HG02623 (cell line): ENCODE results near the gene NOL7.
A peak's percentile ranks its signal among the peaks of the same experiment; 100 is the strongest.

ENCODE experiments used
- ATAC-seq: cut with Tn5 transposase; IDR thresholded peaks from one replicate; pipeline ENCODE4 v1.9.1; 2021; ENCODE audit warnings: moderate library complexity; ENCODE audit not compliant: unreplicated experiment

Gene NOL7

GRCh38 chr6:13593720-13594119 lies 21.4 kb upstream of the NOL7 start:
- ATAC-seq = no peak

GRCh38 chr6:13597073-13597472 lies 18.1 kb upstream of the NOL7 start:
- no peak for ATAC-seq

GRCh38 chr6:13600036-13600435 lies 15.1 kb upstream of the NOL7 start:
- ATAC-seq = no peak

GRCh38 chr6:13604135-13604534 lies 11.0 kb upstream of the NOL7 start:
- no peak for ATAC-seq

- no peak for ATAC-seq
These were observed 10.4 kb upstream of the NOL7 start for GRCh38 chr6:13604546-13605416.

GRCh38 chr6:13605634-13606033 lies 9.5 kb upstream of the NOL7 start:
- ATAC-seq = no peak

- no peak for ATAC-seq
These were observed 3.4 kb upstream of the NOL7 start for GRCh38 chr6:13611715-13612114.

GRCh38 chr6:13613029-13613594 lies 2.0 kb upstream of the NOL7 start:
- ATAC-seq = no peak

- peak; percentile 13 for ATAC-seq
These were observed 809 bp upstream of the NOL7 start for GRCh38 chr6:13614126-13614925.

GRCh38 chr6:13615792-13616120 lies 621 bp downstream of the NOL7 start:
- ATAC-seq = no peak

- ATAC-seq = no peak
These were observed 1.9 kb downstream of the NOL7 start for GRCh38 chr6:13617066-13617465.

- ATAC-seq = no peak
These were observed 9.7 kb downstream of the NOL7 start for GRCh38 chr6:13624871-13625288.

- no peak for ATAC-seq
These were observed 14.5 kb downstream of the NOL7 start for GRCh38 chr6:13629459-13630116.

- no peak for ATAC-seq
These were observed 15.4 kb downstream of the NOL7 start for GRCh38 chr6:13630499-13630898.

- no peak for ATAC-seq
These were observed 18.2 kb downstream of the NOL7 start for GRCh38 chr6:13633343-13633742.

- no peak for ATAC-seq
These were observed 21.0 kb downstream of the NOL7 start for GRCh38 chr6:13635948-13636658.

- ATAC-seq = no peak
These were observed 22.9 kb downstream of the NOL7 start for GRCh38 chr6:13638014-13638413.

GRCh38 chr6:13638626-13639025 lies 23.5 kb downstream of the NOL7 start:
- no peak for ATAC-seq

- ATAC-seq = no peak
These were observed 26.2 kb downstream of the NOL7 start for GRCh38 chr6:13641315-13641714.

- ATAC-seq = no peak
These were observed 28.0 kb downstream of the NOL7 start for GRCh38 chr6:13643125-13643524.

- no peak for ATAC-seq
These were observed 33.7 kb downstream of the NOL7 start for GRCh38 chr6:13648850-13649249.
